HepG2 (cell line): Measurements from ENCODE around the gene NUCB1. TPM values are rescaled to one million over a fixed set of nuclear protein-coding genes. Genes with fewer than 3 reads are reported as not detected.

Experiments used
- CEBPG ChIP-seq: IDR thresholded peaks from 2 replicates; pipeline ENCODE4 v1.6.1; 2016
- ERF ChIP-seq: IDR thresholded peaks from 2 replicates; pipeline ENCODE4 v1.6.1; 2018; ENCODE audit warnings: missing biosample characterization, missing genetic modification reagents
- FOSL2 ChIP-seq: sonication (generic); formaldehyde crosslinking; IDR thresholded peaks from 2 replicates; pipeline ENCODE4 v1.4.0; 2020; ENCODE audit warnings: missing genetic modification reagents
- HMGA1 ChIP-seq: sonication (generic); formaldehyde crosslinking; conservative IDR thresholded peaks from 2 replicates; pipeline ENCODE4 v1.4.0; 2020; ENCODE audit warnings: missing genetic modification reagents
- HNRNPUL1 ChIP-seq: fragments of 200-400 bp; formaldehyde crosslinking; IDR thresholded peaks from 2 replicates; pipeline ENCODE4 v1.6.1; 2017; ENCODE audit warnings: low read depth, mild to moderate bottlenecking, low read length, moderate library complexity
- MAFF ChIP-seq: IDR thresholded peaks from 2 replicates; pipeline ENCODE4 v1.6.1; 2011; ENCODE audit warnings: low read depth, low read length, improper control_type of control experiment
- NFIB ChIP-seq: sonication (generic); formaldehyde crosslinking; IDR thresholded peaks from 2 replicates; pipeline ENCODE4 v1.9.0; 2021; ENCODE audit warnings: missing genetic modification reagents, mild to moderate bottlenecking, borderline replicate concordance
- SIN3B ChIP-seq: fragments of 150-350 bp; IDR thresholded peaks from 2 replicates; pipeline ENCODE4 v1.6.1; 2014; ENCODE audit warnings: low read length
- SMAD1 ChIP-seq: sonication (generic); formaldehyde crosslinking; IDR thresholded peaks from 2 replicates; pipeline ENCODE4 v1.4.0; 2020; ENCODE audit warnings: missing genetic modification reagents, low read depth, mild to moderate bottlenecking, borderline replicate concordance
- SNAPC2 ChIP-seq: sonication (generic); formaldehyde crosslinking; IDR thresholded peaks from 2 replicates; pipeline ENCODE4 v1.8.1; 2022; ENCODE audit warnings: mild to moderate bottlenecking, missing genetic modification reagents
- SNAPC4 ChIP-seq: sonication (generic); formaldehyde crosslinking; IDR thresholded peaks from 2 replicates; pipeline ENCODE4 v1.4.0; 2020; ENCODE audit warnings: mild to moderate bottlenecking, missing genetic modification reagents
- SP2 ChIP-seq: sonication (generic); formaldehyde crosslinking; IDR thresholded peaks from 2 replicates; pipeline ENCODE4 v1.5.1; 2020; ENCODE audit warnings: mild to moderate bottlenecking, missing genetic modification reagents
- TEAD2 ChIP-seq: sonication (generic); formaldehyde crosslinking; IDR thresholded peaks from 2 replicates; pipeline ENCODE4 v1.9.0; 2021; ENCODE audit warnings: missing genetic modification reagents
- TMF1 ChIP-seq: sonication (generic); formaldehyde crosslinking; IDR thresholded peaks from 2 replicates; pipeline ENCODE4 v1.8.1; 2022; ENCODE audit warnings: low read depth, missing genetic modification reagents
- TSC22D2 ChIP-seq: sonication (generic); formaldehyde crosslinking; IDR thresholded peaks from 2 replicates; pipeline ENCODE4 v1.5.1; 2020; ENCODE audit warnings: missing genetic modification reagents, mild to moderate bottlenecking, borderline replicate concordance
- ZKSCAN5 ChIP-seq: sonication (generic); formaldehyde crosslinking; IDR thresholded peaks from 2 replicates; pipeline ENCODE4 v1.5.1; 2020; ENCODE audit warnings: mild to moderate bottlenecking, missing genetic modification reagents
- ZNF225 ChIP-seq: sonication (generic); formaldehyde crosslinking; IDR thresholded peaks from 2 replicates; pipeline ENCODE4 v1.4.0; 2020; ENCODE audit warnings: mild to moderate bottlenecking, missing genetic modification reagents
- ZNF276 ChIP-seq: sonication (generic); formaldehyde crosslinking; IDR thresholded peaks from 2 replicates; pipeline ENCODE4 v1.4.0; 2020; ENCODE audit warnings: mild to moderate bottlenecking, low read depth, missing genetic modification reagents
- ZNF337 ChIP-seq: sonication (generic); formaldehyde crosslinking; IDR thresholded peaks from 2 replicates; pipeline ENCODE4 v1.5.1; 2020; ENCODE audit warnings: missing genetic modification reagents, low read depth, mild to moderate bottlenecking, borderline replicate concordance
- ZNF33A ChIP-seq: sonication (generic); formaldehyde crosslinking; IDR thresholded peaks from 2 replicates; pipeline ENCODE4 v1.5.1; 2020; ENCODE audit warnings: missing genetic modification reagents, mild to moderate bottlenecking, moderate library complexity, borderline replicate concordance
- ZNF503 ChIP-seq: sonication (generic); formaldehyde crosslinking; IDR thresholded peaks from 2 replicates; pipeline ENCODE4 v1.4.0; 2020; ENCODE audit warnings: missing genetic modification reagents
- ZSCAN12 ChIP-seq: sonication (generic); formaldehyde crosslinking; IDR thresholded peaks from 2 replicates; pipeline ENCODE4 v1.9.0; 2021; ENCODE audit warnings: mild to moderate bottlenecking, missing genetic modification reagents
- ZSCAN30 ChIP-seq: sonication (generic); formaldehyde crosslinking; IDR thresholded peaks from 2 replicates; pipeline ENCODE4 v1.5.0; 2020; ENCODE audit warnings: mild to moderate bottlenecking, missing genetic modification reagents
- polyA plus RNA-seq, 8 experiments: library from polyadenylated mRNA; depleted of rRNA in 3 of 8; stranded (reverse) in 7 of 8; unstranded in 1 of 8; fragments of >200 nt; fragmentation: Illumina TruSeq in 4 of 8; extraction: Trizol in 4 of 8; gene quantifications; 2 replicates each; pipeline versions ENCODE4 v1.2.1 to v1.2.3, GENCODE V29; 2011 to 2016; ENCODE audit warnings: low read depth in 4 of 8, missing spikeins in 1 of 8, mixed read lengths in 1 of 8; ENCODE audit not compliant: insufficient read depth in 1 of 8
- total RNA-seq, 5 experiments: library from RNA; depleted of rRNA; stranded (reverse); fragments of >200 nt; fragmentation: Illumina TruSeq; extraction: Trizol; gene quantifications; 2 replicates each; pipeline ENCODE4 v1.2.3, GENCODE V29; 2016; ENCODE audit warnings: low read depth in 1 of 5

NUCB1 gene
- total and polyA plus RNA-seq, 2 of the 13 experiments (the other 11 are each of a cell fraction or from before 2014, with no cell fraction given): 82.3 to 106 TPM

GRCh38 chr19:48899781-48900476 is at the start of gene NUCB1 (continued):
- TF ChIP-seq MAFF (no peak), HMGA1 (CRISPR knock-in tag) (no peak), TEAD2 (CRISPR knock-in tag) (no peak), ERF (CRISPR knock-in tag) (no peak), ZKSCAN5 (no peak), ZNF503 (CRISPR knock-in tag) (peak; percentile 53; the same call in 1 of the 2 replicates), FOSL2 (CRISPR knock-in tag) (no peak), ZNF276 (no peak), HNRNPUL1 (no peak), TMF1 (CRISPR knock-in tag) (no peak), ZSCAN12 (CRISPR knock-in tag) (no peak), SNAPC4 (peak; percentile 74), SMAD1 (no peak), ZNF337 (CRISPR knock-in tag) (no peak), TSC22D2 (CRISPR knock-in tag) (no peak), SIN3B (no peak), SP2 (CRISPR knock-in tag) (no peak; the same call in 1 of the 2 replicates), SNAPC2 (0 out of 2 replicates have a peak, but pooled peaks have one; percentile 18), NFIB (CRISPR knock-in tag) (no peak), ZNF225 (CRISPR knock-in tag) (no peak), ZNF33A (CRISPR knock-in tag) (no peak), CEBPG (peak; percentile 12; the same call in 1 of the 2 replicates), ZSCAN30 (CRISPR knock-in tag) (no peak)
